GM06990 (cell line): Measurements from ENCODE around the gene CPM.

Experiments used
- DNase-seq: peaks from one replicate; pipeline ENCODE4 v3.0.0-alpha.2; 2011; ENCODE audit not compliant: insufficient read length; ENCODE audit errors: extremely low read depth
- H3K27me3 ChIP-seq: replicated peaks from 2 replicates; pipeline ENCODE4 v1.6.0; 2011; ENCODE audit warnings: low read length; ENCODE audit not compliant: control insufficient read depth, insufficient read depth
- H3K36me3 ChIP-seq: 2 replicates; pipeline ENCODE4 v1.5.1; 2011; ENCODE audit warnings: low read length; ENCODE audit not compliant: control insufficient read depth, insufficient read depth
- H3K4me3 ChIP-seq: replicated peaks from 2 replicates; pipeline ENCODE4 v1.5.1; 2011; ENCODE audit warnings: low read depth, mild to moderate bottlenecking, control low read depth, low read length
- TF ChIP-seq, protein P1 (sequence below): IDR thresholded peaks from 2 replicates; pipeline ENCODE4 v1.5.1; 2011; ENCODE audit warnings: low read length, control low read depth, mild to moderate bottlenecking, inconsistent platforms; ENCODE audit not compliant: insufficient read depth, poor library complexity, severe bottlenecking

CPM gene

DNA sequence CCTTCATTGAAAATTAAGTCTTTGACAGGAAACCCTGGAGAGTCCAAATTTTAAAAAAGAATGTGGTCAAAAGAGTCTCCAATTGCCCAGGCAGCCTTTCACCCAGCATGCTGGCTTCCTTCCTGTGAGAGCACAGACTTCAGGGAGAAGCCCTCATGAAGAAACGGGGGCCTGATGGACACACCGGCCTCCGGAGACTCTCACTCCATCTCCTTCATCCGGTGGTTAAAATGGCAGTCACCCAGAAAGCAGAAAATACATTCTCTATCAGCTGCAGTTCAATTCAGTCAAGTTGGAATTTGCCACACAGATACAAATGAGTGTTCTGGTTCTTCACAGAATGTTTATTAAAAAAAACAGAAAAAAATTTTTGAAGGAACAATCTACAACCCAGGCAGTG, 56.5 kb downstream of the CPM start:
- Histone ChIP-seq H3K36me3 (no peaks in the 10 kb centered on the region), H3K27me3 (no peaks in the 10 kb centered on the region), H3K4me3 (no peak overlapping the region)
- no peak for DNase-seq
- TF ChIP-seq, protein P1, sequence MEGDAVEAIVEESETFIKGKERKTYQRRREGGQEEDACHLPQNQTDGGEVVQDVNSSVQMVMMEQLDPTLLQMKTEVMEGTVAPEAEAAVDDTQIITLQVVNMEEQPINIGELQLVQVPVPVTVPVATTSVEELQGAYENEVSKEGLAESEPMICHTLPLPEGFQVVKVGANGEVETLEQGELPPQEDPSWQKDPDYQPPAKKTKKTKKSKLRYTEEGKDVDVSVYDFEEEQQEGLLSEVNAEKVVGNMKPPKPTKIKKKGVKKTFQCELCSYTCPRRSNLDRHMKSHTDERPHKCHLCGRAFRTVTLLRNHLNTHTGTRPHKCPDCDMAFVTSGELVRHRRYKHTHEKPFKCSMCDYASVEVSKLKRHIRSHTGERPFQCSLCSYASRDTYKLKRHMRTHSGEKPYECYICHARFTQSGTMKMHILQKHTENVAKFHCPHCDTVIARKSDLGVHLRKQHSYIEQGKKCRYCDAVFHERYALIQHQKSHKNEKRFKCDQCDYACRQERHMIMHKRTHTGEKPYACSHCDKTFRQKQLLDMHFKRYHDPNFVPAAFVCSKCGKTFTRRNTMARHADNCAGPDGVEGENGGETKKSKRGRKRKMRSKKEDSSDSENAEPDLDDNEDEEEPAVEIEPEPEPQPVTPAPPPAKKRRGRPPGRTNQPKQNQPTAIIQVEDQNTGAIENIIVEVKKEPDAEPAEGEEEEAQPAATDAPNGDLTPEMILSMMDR = no peak

DNA sequence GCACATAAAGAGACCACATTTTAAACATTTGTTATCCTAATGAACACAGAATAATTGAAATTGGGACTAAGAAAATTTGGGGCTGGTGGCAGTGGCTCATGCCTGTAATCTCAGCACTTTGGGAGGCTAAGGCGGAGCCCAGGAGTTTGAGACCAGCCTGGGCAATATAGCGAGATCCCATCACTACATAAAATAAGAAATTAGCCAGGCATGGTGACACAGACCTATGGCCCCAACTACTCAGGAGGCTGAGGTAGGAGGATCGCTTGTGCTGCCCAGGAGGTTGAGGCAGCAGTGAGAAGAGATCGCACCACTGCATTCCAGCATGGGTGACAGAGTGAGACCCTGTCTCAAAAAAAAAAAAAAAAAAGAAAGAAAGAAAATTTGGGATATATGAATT, 59.7 kb downstream of the CPM start:
- no peaks in the 10 kb centered on the region; the same call in 1 of the 2 replicates for H3K27me3 ChIP-seq
- TF ChIP-seq, protein P1 = no peak

DNA sequence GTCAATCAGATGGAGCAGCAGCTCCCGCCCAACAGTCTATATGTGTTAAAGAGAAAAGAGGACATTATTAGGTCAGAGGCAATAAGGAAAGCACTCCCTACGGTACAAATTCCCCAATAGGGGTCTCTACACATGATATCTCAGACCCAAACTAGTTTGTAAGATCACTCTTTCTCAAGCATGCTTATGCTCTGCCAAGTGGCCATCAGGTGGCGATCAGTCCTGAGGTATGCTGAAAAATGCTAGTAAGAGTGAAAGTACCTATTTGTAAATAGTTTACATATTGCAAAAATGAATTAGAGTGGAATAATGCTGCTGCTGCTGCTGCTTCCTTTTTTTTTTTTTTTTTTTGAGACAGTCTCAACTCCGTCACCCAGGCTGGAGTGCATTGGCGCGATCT, 61.0 kb downstream of the CPM start:
- TF ChIP-seq, protein P1 = peak; percentile 57
- no peak for DNase-seq
- Histone ChIP-seq H3K36me3 (no peaks in the 10 kb centered on the region), H3K4me3 (no peak overlapping the region), H3K27me3 (no peaks in the 10 kb centered on the region; the same call in none of the 2 replicates)

More for the DNA sequence above, 59.7 kb downstream of the CPM start:
- Histone ChIP-seq H3K4me3 (no peak overlapping the region), H3K36me3 (no peaks in the 10 kb centered on the region)
- no peak for DNase-seq

DNA sequence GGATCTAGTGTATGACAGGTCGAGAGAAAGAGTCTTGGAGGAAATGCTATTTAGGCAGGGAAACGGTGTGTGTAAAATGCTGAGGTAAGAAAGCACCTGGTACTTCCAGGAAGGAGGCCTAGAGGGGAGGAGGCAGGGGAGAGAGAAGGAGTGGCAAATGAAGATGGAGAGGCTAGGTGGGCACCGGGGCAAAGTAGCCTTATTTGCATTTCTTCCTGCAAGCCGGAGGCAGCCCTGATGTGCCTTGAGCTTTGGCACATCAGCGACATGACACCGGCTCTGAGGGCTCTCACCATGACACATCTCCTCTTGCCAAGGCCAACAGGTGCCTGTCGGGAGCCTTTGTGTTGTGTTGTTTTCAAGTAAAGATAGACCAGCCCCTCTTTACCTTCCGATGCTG, 61.6 kb downstream of the CPM start:
- H3K36me3 ChIP-seq = no peaks in the 10 kb centered on the region
- no peak for DNase-seq
- TF ChIP-seq, protein P1 = no peak
- H3K27me3 ChIP-seq = no peaks in the 10 kb centered on the region; the same call in none of the 2 replicates
- H3K4me3 ChIP-seq = no peak overlapping the region

DNA sequence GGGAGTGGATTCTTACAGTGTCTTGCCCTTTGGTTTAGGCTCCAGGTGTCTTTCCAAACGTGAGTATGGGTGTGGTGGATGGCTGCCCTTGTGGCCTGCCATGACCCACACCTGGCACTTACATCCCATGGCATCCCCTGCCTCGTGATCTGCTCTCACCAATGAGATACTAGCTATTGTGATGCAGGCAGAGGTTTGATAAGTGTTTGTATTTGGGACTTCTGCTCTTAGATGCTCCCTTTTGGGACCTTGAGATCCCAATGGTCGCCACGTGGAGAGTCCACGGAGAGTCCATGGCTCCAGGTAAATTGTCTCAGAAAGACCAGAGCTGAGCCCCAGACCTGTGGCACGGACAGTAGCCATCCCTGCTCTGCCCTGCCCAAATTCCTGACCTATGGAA, 62.5 kb downstream of the CPM start:
- no peaks in the 10 kb centered on the region for H3K36me3 ChIP-seq
- DNase-seq = no peak
- TF ChIP-seq, protein P1 = no peak
- no peaks in the 10 kb centered on the region; the same call in none of the 2 replicates for H3K27me3 ChIP-seq
- no peak overlapping the region for H3K4me3 ChIP-seq

DNA sequence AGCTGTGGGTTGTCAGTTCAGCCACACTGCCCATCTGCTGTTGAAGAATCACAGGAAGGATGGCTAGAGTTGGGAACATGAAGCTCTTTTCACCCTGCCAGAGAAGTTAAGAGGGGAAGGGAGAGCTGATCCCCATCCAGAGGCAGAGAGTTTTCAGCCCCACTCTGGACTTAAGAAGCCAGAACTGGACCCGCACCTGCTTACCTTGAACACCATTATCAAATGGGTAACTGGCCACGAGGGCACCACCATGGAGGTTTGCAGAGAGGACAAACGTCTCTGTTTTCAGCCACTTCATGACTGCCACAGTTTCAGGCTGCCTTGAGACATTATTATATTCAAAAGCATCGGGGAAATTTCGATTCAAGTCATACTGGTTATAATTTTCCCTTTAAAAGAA, 63.0 kb downstream of the CPM start:
- Histone ChIP-seq H3K27me3 (no peaks in the 10 kb centered on the region; the same call in none of the 2 replicates), H3K4me3 (no peak overlapping the region), H3K36me3 (no peaks in the 10 kb centered on the region)
- TF ChIP-seq, protein P1 = no peak
- no peak for DNase-seq
